GM12878 (cell line): Measurements from ENCODE around the gene RGS6. TPM values are rescaled to one million over a fixed set of nuclear protein-coding genes. Genes with fewer than 3 reads are reported as not detected.

Source experiments
- ATAC-seq: fragments of 200-7000 bp; cut with Tn5 transposase; 3 replicates; pipeline ENCODE4 v1.9.1; 2020; ENCODE audit warnings: mild to moderate bottlenecking, moderate library complexity
- BruUV-seq: library from RNA; stranded (reverse); fragments of 400-500 nt; replicated peaks from 2 replicates; lab custom pipeline; 2021; lab: Mats Ljungman, UMichigan
- CTCF ChIA-PET: fragments of 300-600 bp; sonication (Branson Sonifier 250); formaldehyde crosslinking; extraction: SDS; loops from one replicate; lab custom pipeline; 2021; ENCODE audit warnings: inconsistent platforms; lab: Yijun Ruan, JAX
- POLR2A ChIA-PET: fragments of 350-600 bp; formaldehyde crosslinking; extraction: SDS; loops from one replicate; lab custom pipeline; 2021; ENCODE audit warnings: inconsistent platforms; lab: Charles Lee
- RAD21 ChIA-PET: fragments of 300-600 bp; sonication (Branson Sonifier 250); formaldehyde crosslinking; loops from one replicate; lab custom pipeline; 2023; ENCODE audit warnings: antibody characterized with exemption; ENCODE audit not compliant: unreplicated experiment; lab: Charles Lee
- SMC1A ChIA-PET: fragments of 300-600 bp; sonication (Branson Sonifier 250); formaldehyde crosslinking; loops from one replicate; lab custom pipeline; 2023; ENCODE audit not compliant: unreplicated experiment, uncharacterized antibody; lab: Charles Lee
- DNase-seq: peaks from one replicate; pipeline ENCODE4 v3.0.0-alpha.2; 2011; ENCODE audit warnings: low read depth, low spot score
- FAIRE-seq: peaks from 3 replicates; lab custom pipeline; 2011; peaks lifted over from hg19 to GRCh38; lab: Jason Lieb, UNC
- H2AFZ ChIP-seq: 2 replicates; pipeline ENCODE4 v1.6.0; 2011; ENCODE audit warnings: low read depth, low read length, control low read depth; ENCODE audit not compliant: control insufficient read depth
- H3K27ac ChIP-seq: 2 replicates; pipeline ENCODE4 v1.5.1; 2011; ENCODE audit warnings: control low read depth; ENCODE audit not compliant: control insufficient read depth, insufficient read depth
- H3K27me3 ChIP-seq, 2 experiments: replicated peaks in 1 of 2; 2 replicates each; pipeline versions ENCODE4 v1.6.0 to v1.6.1; 2011; ENCODE audit warnings: low read length in 1 of 2; ENCODE audit not compliant: control insufficient read depth in 2 of 2, insufficient read depth in 2 of 2
- H3K36me3 ChIP-seq, 2 experiments: 2 replicates each; pipeline ENCODE4 v1.5.1; 2011; ENCODE audit warnings: low read length in 1 of 2; ENCODE audit not compliant: control insufficient read depth in 2 of 2, insufficient read depth in 2 of 2
- H3K4me1 ChIP-seq: 2 replicates; pipeline ENCODE4 v1.6.1; 2011; ENCODE audit warnings: mild to moderate bottlenecking, low read length, moderate library complexity, mixed read lengths; ENCODE audit not compliant: control insufficient read depth, insufficient read depth
- H3K4me2 ChIP-seq: 2 replicates; pipeline ENCODE4 v1.6.0; 2011; ENCODE audit warnings: control low read depth; ENCODE audit not compliant: control insufficient read depth, insufficient read depth
- H3K4me3 ChIP-seq: fragments of 200-600 bp; sonication (generic); 2 replicates; pipeline ENCODE4 v1.5.1; 2016
- H3K79me2 ChIP-seq: 2 replicates; pipeline ENCODE4 v1.6.0; 2011; ENCODE audit warnings: low read length; ENCODE audit not compliant: control insufficient read depth, insufficient read depth
- H3K9ac ChIP-seq: 2 replicates; pipeline ENCODE4 v1.8.0; 2011; ENCODE audit warnings: low read length, control low read depth, mixed read lengths; ENCODE audit not compliant: control insufficient read depth, insufficient read depth
- H3K9me3 ChIP-seq: replicated peaks from 3 replicates; pipeline ENCODE4 v1.5.1; 2011; ENCODE audit warnings: mild to moderate bottlenecking, low read length; ENCODE audit not compliant: control insufficient read depth, insufficient read depth
- H4K20me1 ChIP-seq: 2 replicates; pipeline ENCODE4 v1.6.0; 2011; ENCODE audit not compliant: control insufficient read depth, insufficient read depth
- ASH2L ChIP-seq: fragments of 300-600, 200-600 bp; sonication (generic); IDR thresholded peaks from 2 replicates; pipeline ENCODE4 v1.6.1; 2017; ENCODE audit warnings: low read depth, mild to moderate bottlenecking, borderline replicate concordance
- ETV6 ChIP-seq, 2 experiments: fragments of 450-650 bp in 1 of 2; IDR thresholded peaks in 1 of 2; conservative IDR thresholded peaks in 1 of 2; 2 replicates each; pipeline ENCODE4 v1.6.1; 2014; ENCODE audit warnings: antibody characterized with exemption in 1 of 2, borderline replicate concordance in 1 of 2, low read depth in 1 of 2, mild to moderate bottlenecking in 1 of 2, moderate library complexity in 1 of 2
- EZH2 ChIP-seq: IDR thresholded peaks from 2 replicates; pipeline ENCODE4 v1.6.1; 2012; ENCODE audit warnings: low read depth, mild to moderate bottlenecking, control low read depth, inconsistent platforms, low read length, borderline replicate concordance; ENCODE audit not compliant: control insufficient read depth
- GATAD2B ChIP-seq: fragments of 450-650 bp; conservative IDR thresholded peaks from 2 replicates; pipeline ENCODE4 v1.6.1; 2017; ENCODE audit warnings: low read depth, mild to moderate bottlenecking, moderate library complexity
- HDGF ChIP-seq: fragments of 450-650 bp; IDR thresholded peaks from 2 replicates; pipeline ENCODE4 v1.6.1; 2016; ENCODE audit warnings: antibody characterized with exemption
- PML ChIP-seq: IDR thresholded peaks from 2 replicates; pipeline ENCODE4 v1.6.1; 2012; ENCODE audit warnings: low read length, inconsistent platforms
- RAD21 ChIP-seq: IDR thresholded peaks from 2 replicates; pipeline ENCODE4 v1.6.1; 2011; ENCODE audit warnings: mild to moderate bottlenecking, low read depth, low read length, moderate library complexity; ENCODE audit not compliant: insufficient read depth
- RUNX3 ChIP-seq: IDR thresholded peaks from 2 replicates; pipeline ENCODE4 v1.6.1; 2012; ENCODE audit warnings: low read length, inconsistent platforms
- SMAD5 ChIP-seq: IDR thresholded peaks from 2 replicates; pipeline ENCODE4 v1.6.1; 2016; ENCODE audit warnings: antibody characterized with exemption, low read depth
- SUPT20H ChIP-seq: IDR thresholded peaks from 2 replicates; pipeline ENCODE4 v1.6.1; 2011; ENCODE audit warnings: low read depth, mild to moderate bottlenecking, low read length, moderate library complexity, borderline replicate concordance; ENCODE audit not compliant: control insufficient read depth
- ZZZ3 ChIP-seq: IDR thresholded peaks from 2 replicates; pipeline ENCODE4 v1.6.1; 2011; ENCODE audit warnings: low read depth; ENCODE audit not compliant: control insufficient read depth, insufficient read length
- WGBS: methylation state at CpG from one replicate; pipeline ENCODE4 v1.1.6; 2016; ENCODE audit warnings: low lambda C conversion rate; ENCODE audit not compliant: insufficient replicate concordance, insufficient coverage; ENCODE audit errors: missing lambda C conversion rate; 5-methylcytosine and 5-hydroxymethylcytosine counted together
- in situ Hi-C: fragments of 300-500 bp; cut with MboI; formaldehyde crosslinking; loops from 9 replicates; pipeline ENCODE4 v1.14.3; 2018; ENCODE audit warnings: mixed read lengths
- intact Hi-C: fragments of 100-400 bp; cut with micrococcal nuclease; formaldehyde crosslinking; loops from one replicate; pipeline ENCODE4 v1.14.2; 2022; ENCODE audit not compliant: unreplicated experiment
- polyA plus RNA-seq, 11 experiments: library from polyadenylated mRNA; depleted of rRNA in 4 of 11; unstranded in 6 of 11; stranded (reverse) in 5 of 11; fragments of >200 nt; fragmentation: Nextera tagmentation in 4 of 11; fragmentation: Illumina TruSeq in 1 of 11; extraction: Ambion mirVana in 4 of 11; extraction: Trizol in 1 of 11; gene quantifications; 1 replicate in 1 of 11; 2 replicates in 10 of 11; pipeline versions ENCODE4 v1.2.1 to v1.2.3, GENCODE V29; 2011 to 2016; ENCODE audit warnings: inconsistent platforms in 2 of 11, missing spikeins in 2 of 11, low read depth in 1 of 11
- total RNA-seq, 4 experiments: library from RNA; depleted of rRNA in 3 of 4; stranded (reverse); fragments of >200 nt in 3 of 4; fragmentation: Illumina TruSeq in 1 of 4; extraction: Trizol in 1 of 4; gene quantifications; 2 replicates each; pipeline versions ENCODE4 v1.2.1 to v1.2.3, GENCODE V29; 2013 to 2021
- TF ChIP-seq, protein P1 (sequence below): fragments of 450-650 bp; IDR thresholded peaks from 2 replicates; pipeline ENCODE4 v1.6.1; 2017; ENCODE audit warnings: borderline replicate concordance
- TF ChIP-seq, protein P2 (sequence below): fragments of 450-650 bp; formaldehyde crosslinking; IDR thresholded peaks from 2 replicates; pipeline ENCODE4 v1.4.0; 2022; ENCODE audit warnings: mild to moderate bottlenecking, moderate library complexity

Gene RGS6
- total and polyA plus RNA-seq, 10 of the 15 experiments (the other 5 are each of a cell fraction or from before 2014, with no cell fraction given): 3.9 to 18.1 (median 12.4) TPM

DNA sequence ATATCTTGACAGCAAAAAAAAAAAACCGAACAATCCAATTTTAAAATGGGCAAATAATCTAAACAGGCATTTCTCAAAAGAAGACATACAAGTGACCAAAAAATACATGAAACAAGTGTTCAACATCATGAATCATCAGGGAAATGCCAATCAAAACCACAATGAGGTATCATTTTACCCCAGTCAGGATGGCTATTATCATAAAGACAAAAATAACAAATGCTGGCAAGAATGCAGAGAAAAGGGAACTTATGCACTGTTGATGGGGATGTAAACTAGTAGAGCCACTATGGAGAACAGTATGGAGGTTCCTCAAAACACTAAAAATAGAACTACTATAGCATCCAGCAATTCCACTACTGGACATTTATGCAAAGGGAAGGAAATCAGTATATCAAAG lies 448.2 kb downstream of the RGS6 start:
- TF ChIP-seq SUPT20H (no peak), SMAD5 (no peak), ASH2L (no peak), PML (no peak), ETV6 (conservative IDR thresholded peaks at IDR 0.05 in 1 of 2, IDR thresholded peaks at IDR 0.05 in 1 of 2; ENCODE audit: borderline replicate concordance in 1 of 2, low read depth in 1 of 2) (no peak), RUNX3 (no peak), HDGF (no peak), RAD21 (no peak), GATAD2B (no peak), EZH2 (no peak), ZZZ3 (no peak)
- TF ChIP-seq, protein P1, sequence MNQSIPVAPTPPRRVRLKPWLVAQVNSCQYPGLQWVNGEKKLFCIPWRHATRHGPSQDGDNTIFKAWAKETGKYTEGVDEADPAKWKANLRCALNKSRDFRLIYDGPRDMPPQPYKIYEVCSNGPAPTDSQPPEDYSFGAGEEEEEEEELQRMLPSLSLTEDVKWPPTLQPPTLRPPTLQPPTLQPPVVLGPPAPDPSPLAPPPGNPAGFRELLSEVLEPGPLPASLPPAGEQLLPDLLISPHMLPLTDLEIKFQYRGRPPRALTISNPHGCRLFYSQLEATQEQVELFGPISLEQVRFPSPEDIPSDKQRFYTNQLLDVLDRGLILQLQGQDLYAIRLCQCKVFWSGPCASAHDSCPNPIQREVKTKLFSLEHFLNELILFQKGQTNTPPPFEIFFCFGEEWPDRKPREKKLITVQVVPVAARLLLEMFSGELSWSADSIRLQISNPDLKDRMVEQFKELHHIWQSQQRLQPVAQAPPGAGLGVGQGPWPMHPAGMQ: no peak
- TF ChIP-seq, protein P2, sequence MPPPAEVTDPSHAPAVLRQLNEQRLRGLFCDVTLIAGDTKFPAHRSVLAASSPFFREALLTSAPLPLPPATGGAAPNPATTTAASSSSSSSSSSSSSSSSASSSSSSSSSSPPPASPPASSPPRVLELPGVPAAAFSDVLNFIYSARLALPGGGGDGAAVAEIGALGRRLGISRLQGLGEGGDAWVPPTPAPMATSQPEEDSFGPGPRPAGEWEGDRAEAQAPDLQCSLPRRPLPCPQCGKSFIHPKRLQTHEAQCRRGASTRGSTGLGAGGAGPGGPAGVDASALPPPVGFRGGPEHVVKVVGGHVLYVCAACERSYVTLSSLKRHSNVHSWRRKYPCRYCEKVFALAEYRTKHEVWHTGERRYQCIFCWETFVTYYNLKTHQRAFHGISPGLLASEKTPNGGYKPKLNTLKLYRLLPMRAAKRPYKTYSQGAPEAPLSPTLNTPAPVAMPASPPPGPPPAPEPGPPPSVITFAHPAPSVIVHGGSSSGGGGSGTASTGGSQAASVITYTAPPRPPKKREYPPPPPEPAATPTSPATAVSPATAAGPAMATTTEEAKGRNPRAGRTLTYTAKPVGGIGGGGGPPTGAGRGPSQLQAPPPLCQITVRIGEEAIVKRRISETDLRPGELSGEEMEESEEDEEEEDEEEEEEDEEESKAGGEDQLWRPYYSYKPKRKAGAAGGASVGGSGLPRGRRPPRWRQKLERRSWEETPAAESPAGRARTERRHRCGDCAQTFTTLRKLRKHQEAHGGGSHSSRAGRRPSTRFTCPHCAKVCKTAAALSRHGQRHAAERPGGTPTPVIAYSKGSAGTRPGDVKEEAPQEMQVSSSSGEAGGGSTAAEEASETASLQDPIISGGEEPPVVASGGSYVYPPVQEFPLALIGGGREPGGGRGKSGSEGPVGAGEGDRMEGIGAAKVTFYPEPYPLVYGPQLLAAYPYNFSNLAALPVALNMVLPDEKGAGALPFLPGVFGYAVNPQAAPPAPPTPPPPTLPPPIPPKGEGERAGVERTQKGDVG (CRISPR knock-in tag): no peak
- Histone ChIP-seq H2AFZ (no peak overlapping the region), H3K27ac (no peak overlapping the region), H3K4me2 (no peak overlapping the region), H3K27me3 (no peaks in the 10 kb centered on the region), H3K79me2 (no peaks in the 10 kb centered on the region), H3K4me3 (no peak overlapping the region), H4K20me1 (no peaks in the 10 kb centered on the region), H3K4me1 (no peaks in the 10 kb centered on the region), H3K9ac (no peak overlapping the region), H3K36me3 (no peaks in the 10 kb centered on the region), H3K9me3 (no peaks in the 10 kb centered on the region; the same call in 2 of the 3 replicates)
- no peak for FAIRE-seq
- POLR2A ChIA-PET: no interaction called here
- BruUV-seq: no TSS peak
- no peak for DNase-seq
- ATAC-seq: no peak
- CTCF ChIA-PET: no interaction called here
- intact Hi-C loops: no loop called here
- RAD21 ChIA-PET: no interaction called here
- 0% methylated on average over 1 of the region's 1 CpG for WGBS
- in situ Hi-C loops: no loop called here
- SMC1A ChIA-PET: no interaction called here
